ENCODE measurements around the gene C12orf57. TPM values are rescaled to one million over a fixed set of nuclear protein-coding genes. Genes with fewer than 3 reads are reported as not detected.

The C12orf57 gene
- total RNA-seq, 4 donors from 2014 or later, result 259 to 2,496 (median 1,289) TPM

DNA sequence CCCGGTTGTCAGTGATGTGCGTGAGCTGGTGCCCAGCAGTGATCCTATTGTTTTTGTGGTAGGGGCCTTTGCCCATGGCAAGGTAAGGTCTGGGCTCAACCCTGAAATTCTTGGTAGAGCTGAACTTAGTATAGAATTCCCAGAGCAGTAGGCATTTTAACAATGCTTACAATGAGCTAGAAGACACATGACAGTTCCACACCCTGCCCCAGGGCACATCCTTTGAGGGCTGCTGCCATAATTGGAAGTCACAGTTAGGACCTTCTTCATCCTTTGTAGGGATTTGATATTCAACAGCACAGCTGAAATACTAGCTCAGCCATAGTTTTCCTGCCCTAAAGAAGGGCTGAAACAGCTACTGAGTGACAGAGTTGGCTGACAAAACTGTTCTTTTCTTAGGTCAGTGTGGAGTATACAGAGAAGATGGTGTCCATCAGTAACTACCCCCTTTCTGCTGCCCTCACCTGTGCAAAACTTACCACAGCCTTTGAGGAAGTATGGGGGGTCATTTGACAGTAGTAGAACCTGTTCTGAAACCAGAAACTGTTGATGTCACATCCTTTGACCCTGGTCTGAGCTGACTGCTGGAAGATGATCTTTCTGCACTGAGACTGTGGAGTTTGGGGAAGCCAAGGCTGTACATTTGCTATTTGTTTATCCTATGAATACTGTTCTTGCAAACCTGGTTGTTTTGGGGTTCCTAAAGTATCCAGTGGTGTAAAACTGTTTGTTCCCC lies 31.6 kb downstream of the C12orf57 start:
- no peak for TF ChIP-seq POLR2A (IDR thresholded peaks at IDR 0.05)
- TF ChIP-seq, protein P1, sequence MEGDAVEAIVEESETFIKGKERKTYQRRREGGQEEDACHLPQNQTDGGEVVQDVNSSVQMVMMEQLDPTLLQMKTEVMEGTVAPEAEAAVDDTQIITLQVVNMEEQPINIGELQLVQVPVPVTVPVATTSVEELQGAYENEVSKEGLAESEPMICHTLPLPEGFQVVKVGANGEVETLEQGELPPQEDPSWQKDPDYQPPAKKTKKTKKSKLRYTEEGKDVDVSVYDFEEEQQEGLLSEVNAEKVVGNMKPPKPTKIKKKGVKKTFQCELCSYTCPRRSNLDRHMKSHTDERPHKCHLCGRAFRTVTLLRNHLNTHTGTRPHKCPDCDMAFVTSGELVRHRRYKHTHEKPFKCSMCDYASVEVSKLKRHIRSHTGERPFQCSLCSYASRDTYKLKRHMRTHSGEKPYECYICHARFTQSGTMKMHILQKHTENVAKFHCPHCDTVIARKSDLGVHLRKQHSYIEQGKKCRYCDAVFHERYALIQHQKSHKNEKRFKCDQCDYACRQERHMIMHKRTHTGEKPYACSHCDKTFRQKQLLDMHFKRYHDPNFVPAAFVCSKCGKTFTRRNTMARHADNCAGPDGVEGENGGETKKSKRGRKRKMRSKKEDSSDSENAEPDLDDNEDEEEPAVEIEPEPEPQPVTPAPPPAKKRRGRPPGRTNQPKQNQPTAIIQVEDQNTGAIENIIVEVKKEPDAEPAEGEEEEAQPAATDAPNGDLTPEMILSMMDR (IDR thresholded peaks at IDR 0.05), result no peak
- H3K4me1 ChIP-seq, result no peaks in the 10 kb centered on the region
- H3K27ac ChIP-seq, result no peak overlapping the region
- no peaks in the 10 kb centered on the region for H3K9me3 ChIP-seq
- intact Hi-C loops (cut with DNase I; ENCODE audit: low total_unique reads), result no loop called here
- H3K27me3 ChIP-seq, result no peaks in the 10 kb centered on the region
- no peaks in the 10 kb centered on the region for H3K36me3 ChIP-seq
- no peak for DNase-seq
- no peak overlapping the region for H3K4me3 ChIP-seq

DNA sequence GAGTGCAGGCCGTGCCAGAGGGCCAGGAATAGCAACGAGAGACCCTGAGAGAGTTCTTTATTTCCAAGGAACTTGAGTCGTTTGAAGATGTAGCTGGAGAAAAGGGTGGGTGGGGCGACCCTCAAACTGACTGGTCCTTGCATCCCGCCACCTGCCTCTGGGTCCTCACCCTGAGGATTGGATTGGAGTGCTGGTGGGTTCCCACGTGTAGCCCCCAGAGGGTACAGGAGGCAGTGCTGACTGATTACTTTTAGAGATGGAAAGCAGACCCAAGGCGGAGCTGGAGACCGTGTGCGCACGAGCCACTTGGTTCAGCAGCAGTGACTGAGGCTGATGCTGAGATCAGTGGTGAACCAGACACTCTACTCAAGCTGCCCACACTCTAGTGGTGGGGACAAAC lies 33.8 kb downstream of the C12orf57 start:
- intact Hi-C loops (cut with DNase I; ENCODE audit: low total_unique reads), result no loop called here
- Histone ChIP-seq H3K27me3 (no peaks in the 10 kb centered on the region), H3K4me3 (no peak overlapping the region), H3K36me3 (no peaks in the 10 kb centered on the region), H3K4me1 (no peaks in the 10 kb centered on the region), H3K9me3 (no peaks in the 10 kb centered on the region), H3K27ac (no peak overlapping the region)
- no peak for DNase-seq
- no peak for TF ChIP-seq POLR2A (IDR thresholded peaks at IDR 0.05)
- TF ChIP-seq, protein P1 (IDR thresholded peaks at IDR 0.05), result no peak

DNA sequence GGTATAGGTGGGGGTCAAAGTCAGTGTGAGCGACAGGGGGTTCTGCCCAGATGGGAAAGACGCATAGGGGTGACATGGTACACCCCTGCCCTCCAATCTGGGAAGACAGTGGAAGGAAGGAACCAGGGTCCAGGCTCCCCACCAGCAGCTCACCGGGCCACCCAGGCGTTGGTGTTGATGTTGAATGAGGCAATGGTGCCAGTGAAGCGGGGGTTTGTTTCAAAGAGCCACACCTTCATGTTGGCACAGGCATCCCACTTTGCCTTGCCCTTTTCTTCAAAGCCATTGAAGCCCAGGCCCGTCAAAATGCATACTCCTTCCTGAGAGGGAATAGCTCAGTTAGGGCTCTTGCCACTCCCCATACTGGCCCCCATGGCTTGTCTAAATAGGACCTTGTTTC lies 34.4 kb downstream of the C12orf57 start:
- Histone ChIP-seq H3K4me1 (no peaks in the 10 kb centered on the region), H3K27ac (no peak overlapping the region), H3K36me3 (no peaks in the 10 kb centered on the region), H3K4me3 (no peak overlapping the region), H3K9me3 (no peaks in the 10 kb centered on the region), H3K27me3 (no peaks in the 10 kb centered on the region)
- no peak for DNase-seq
- TF ChIP-seq POLR2A (IDR thresholded peaks at IDR 0.05), result no peak
- TF ChIP-seq, protein P1 (IDR thresholded peaks at IDR 0.05), result no peak
- intact Hi-C loops (cut with DNase I; ENCODE audit: low total_unique reads), result no loop called here

DNA sequence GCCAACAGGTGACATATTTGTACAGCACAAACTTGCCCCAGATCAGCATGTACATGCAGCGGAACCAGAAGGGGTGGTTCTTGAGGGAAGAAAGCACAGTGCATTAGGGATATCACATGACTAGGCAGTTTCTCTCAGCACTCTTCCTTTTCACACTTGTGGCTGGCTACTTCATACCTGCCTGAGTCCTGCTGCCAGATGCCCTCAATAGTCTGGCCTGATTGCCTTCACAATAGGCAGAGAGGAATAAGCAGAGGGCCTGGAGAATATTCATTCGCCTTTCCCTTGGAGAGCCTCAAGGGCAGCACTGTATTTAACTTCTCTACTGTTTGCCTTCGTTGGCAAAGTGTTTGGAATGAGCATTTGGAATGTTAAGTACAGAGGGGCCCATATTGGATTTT lies 34.8 kb downstream of the C12orf57 start:
- H3K27ac ChIP-seq, result no peak overlapping the region
- no peak for TF ChIP-seq POLR2A (IDR thresholded peaks at IDR 0.05)
- TF ChIP-seq, protein P1 (IDR thresholded peaks at IDR 0.05), result no peak
- H3K4me3 ChIP-seq, result no peak overlapping the region
- no peak for DNase-seq
- H3K4me1 ChIP-seq, result no peaks in the 10 kb centered on the region
- intact Hi-C loops (cut with DNase I; ENCODE audit: low total_unique reads), result no loop called here
- no peaks in the 10 kb centered on the region for H3K27me3 ChIP-seq
- H3K36me3 ChIP-seq, result no peaks in the 10 kb centered on the region
- no peaks in the 10 kb centered on the region for H3K9me3 ChIP-seq

DNA sequence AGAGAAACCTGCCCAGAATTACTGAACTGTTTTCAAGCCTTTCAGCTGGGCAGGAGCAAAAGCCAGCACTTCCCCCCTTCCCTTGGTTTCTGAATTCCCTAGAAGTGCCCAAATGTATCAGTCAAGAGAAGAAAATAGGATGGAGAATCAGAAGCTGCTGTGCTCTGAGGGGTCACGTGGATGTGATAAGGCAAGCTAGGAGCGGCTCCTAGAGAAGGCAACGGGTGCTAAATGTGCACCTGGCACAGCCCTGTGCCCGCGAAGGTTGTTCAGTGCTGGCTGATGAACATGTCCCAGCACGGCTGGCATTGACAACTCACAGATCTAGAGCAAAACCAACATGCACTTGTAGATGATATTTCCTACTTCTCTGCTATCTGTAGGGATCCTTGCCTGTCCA lies 35.2 kb downstream of the C12orf57 start:
- intact Hi-C loops (cut with DNase I; ENCODE audit: low total_unique reads), result no loop called here
- no peaks in the 10 kb centered on the region for H3K4me1 ChIP-seq
- TF ChIP-seq POLR2A (IDR thresholded peaks at IDR 0.05), result no peak
- TF ChIP-seq, protein P1 (IDR thresholded peaks at IDR 0.05), result no peak

More for the DNA sequence above, 35.2 kb downstream of the C12orf57 start:
- H3K27ac ChIP-seq, result no peak overlapping the region
- no peak for DNase-seq
- H3K9me3 ChIP-seq, result no peaks in the 10 kb centered on the region
- no peaks in the 10 kb centered on the region for H3K27me3 ChIP-seq
- no peaks in the 10 kb centered on the region for H3K36me3 ChIP-seq
- no peak overlapping the region for H3K4me3 ChIP-seq
